ENCODE results near the gene PLXNA1. TPM values are rescaled to one million over a fixed set of nuclear protein-coding genes. Genes with fewer than 3 reads are reported as not detected.

Gene PLXNA1
- 3.4 TPM for total RNA-seq

DNA sequence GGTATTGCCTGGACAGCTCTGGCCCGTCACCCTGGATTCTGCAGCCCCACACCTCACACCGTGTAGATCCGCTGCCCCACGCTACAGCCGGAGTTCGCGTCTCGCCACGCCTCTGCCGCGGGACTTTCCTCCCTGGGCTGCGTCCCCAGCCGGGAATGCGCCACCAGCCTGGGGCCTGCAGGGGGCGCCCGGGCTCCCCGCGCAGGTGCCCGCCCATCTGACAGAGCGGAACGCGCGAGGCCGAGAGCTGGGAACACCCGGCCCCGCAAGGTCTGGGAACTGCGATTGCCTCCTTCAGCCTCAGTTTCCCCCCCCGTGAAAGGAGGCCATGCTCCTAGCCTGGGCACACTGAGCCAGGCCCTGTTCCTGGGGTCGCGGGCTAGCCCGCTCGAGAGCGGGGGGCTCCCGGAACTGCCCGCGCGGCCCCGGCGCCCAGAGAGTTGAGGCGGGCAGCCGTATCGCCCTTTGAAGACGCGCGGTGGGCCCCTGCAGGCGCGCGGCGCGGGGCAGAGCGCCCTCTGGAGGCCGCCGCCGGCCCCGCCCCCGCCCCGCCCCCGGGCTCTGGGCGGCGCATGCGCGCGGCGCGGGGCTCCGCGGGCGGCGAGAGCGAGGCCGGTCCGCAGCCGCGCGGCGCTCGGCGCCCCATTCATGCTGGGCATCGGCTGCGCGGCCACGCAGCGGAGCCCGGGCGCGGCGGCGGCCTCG, at the start of gene PLXNA1:
PLXNA1 (plus strand) TSS at position 645 of the 705 bp plus-strand sequence. CDS start 5,479 bp downstream, outside the sequence.
- ATAC-seq (peak; percentile 90), DNase-seq (ENCODE audit: low spot score) (peak; percentile 79)

DNA sequence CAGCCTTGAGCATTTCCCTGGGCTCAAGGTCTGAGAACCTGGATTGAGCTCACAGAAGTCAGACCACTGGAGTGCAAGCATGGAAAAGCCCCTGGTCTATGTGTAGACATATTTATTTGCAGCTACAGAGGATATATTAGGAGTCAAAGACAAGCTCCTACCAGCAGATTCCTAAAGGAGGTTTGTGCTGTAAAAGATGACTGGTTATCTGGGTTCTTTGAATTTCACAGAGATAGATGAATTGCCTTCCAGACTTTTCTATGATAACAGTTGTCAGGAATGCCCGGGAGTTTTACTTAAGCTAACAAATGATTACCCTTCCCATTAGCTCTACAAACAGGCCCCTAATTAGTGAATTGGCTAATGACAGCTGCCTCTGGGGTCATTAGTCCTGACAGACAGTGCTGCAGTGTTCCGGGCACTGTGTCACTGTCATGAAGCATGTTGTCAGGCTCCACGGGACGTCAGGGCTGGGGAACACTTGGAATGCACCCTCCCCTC, 48.8 kb upstream of the PLXNA1 start:
- DNase-seq (ENCODE audit: low spot score) (no peak), ATAC-seq (peak; percentile 46)

DNA sequence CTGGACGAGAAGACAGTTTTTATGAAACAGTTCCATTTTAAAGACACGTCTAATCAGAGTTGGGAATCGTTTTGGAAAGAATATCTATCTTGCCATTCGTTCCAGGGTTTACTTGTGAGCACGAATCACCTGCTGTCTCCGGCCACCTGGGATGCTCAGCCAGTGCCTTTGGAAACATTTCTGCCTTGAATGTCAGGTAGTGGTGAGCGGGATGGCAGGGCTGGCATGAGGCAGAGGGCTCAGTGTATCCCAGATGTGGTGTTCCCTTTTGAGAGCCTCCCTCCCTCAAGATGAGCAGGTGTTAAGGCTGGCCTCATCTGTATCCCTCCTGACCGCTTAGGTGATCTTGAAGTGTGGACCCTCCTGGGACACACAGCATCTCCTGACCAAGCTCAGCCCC, 47.9 kb upstream of the PLXNA1 start:
- DNase-seq (ENCODE audit: low spot score), result no peak
- ATAC-seq, result no peak

DNA sequence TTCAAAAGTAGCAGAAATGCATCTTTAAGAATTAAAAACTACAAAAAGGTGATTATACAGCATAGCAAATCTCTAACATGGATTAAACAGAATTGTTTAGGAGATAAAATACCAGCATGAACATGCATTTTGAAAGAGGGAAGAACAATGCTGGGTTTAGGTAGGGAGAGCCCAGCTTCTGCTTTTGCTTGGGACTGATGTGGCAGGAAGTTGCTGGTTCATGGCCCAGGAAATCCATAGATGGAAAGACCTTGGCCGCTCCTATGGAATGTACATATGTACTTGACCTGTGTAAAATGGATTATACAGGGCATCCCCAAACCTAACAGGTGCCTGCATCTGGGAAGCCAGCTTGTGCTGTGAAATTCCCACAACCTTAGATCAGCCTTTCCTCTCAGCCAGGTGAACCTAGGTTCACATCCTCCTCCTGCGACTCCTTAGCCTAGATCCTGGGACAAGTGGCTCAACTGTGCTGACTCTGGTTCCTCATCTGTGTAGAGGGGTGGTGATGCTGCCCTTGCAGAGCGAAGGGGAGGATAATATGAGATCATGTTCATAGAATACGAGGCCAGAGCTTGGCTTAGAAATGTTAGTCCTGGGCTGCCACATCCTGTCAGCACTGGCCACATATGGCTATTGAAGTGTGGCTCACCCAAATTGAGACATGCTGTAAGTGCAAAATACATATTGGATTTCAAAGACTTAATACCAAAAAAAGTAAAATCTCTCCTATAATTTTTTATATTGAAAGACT, 47.0 kb upstream of the PLXNA1 start:
- DNase-seq (ENCODE audit: low spot score) (no peak), ATAC-seq (no peak)

DNA sequence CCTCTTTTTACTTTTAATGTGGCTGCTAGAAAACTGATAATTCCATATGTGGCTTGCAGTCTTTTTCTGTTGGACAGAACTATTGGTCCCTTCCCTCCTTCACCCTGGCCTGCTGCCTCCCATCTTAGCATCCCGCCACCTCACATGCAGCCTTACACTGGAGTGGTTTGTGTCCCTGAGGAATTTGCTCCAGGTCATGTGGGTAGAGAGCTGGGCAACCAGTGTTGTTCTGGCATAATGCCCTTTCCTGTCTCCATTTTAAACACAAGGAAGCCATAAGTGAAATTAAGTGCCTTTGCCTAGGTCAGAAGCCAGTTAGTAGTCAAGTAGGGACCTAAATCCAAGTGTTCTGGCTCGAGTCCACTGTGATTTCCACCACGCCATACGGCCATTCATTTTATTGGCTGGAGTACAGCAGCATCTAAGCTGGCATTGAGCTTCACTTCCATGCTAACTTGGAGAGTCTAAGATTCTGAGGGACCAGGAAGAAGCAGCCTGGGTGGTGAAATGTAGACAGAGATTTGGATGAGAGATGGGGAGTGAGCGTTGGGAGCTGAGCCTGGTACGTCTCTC, 46.0 kb upstream of the PLXNA1 start:
- ATAC-seq (no peak), DNase-seq (ENCODE audit: low spot score) (no peak)

DNA sequence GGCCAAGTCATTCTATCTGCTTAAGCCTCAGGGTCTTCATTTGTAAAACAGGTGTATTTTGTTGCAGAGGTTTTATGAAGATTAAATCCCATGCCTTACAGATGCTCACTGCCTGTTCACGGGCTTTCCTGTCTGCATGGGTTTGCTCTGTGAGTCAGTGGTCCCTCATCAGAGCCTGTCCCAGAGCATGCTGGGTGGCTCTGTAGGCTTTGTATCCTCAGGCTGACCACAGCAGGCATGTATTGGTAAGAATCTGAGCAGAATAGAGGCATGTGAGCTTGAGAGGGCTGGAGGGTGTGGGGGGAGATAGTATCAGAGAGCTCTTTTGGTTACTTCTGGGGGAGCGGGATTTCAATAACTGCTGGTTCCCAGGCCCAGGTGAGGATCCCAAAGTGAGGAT, 45.4 kb upstream of the PLXNA1 start:
- no peak for ATAC-seq
- DNase-seq (ENCODE audit: low spot score), result no peak

DNA sequence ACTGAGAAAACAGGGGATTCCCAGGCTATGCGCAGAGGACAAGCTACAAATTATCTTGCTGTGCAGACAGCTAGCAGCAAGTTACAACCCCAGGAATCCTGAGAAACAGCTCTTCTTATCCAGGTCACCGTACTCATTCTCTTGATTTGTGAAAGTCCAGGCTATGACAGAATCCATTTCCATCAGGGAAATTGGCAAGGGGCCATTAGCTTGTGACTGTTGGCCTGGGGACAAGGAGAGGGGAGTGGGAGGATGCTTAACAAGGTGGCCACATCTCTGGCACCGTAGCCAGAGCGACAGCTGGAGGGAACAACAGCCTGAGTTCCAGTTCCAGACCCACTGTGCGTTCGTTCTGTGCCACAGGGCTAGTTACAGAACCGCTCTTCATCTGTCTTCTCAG, 44.9 kb upstream of the PLXNA1 start:
- ATAC-seq, result no peak
- DNase-seq (ENCODE audit: low spot score), result no peak

DNA sequence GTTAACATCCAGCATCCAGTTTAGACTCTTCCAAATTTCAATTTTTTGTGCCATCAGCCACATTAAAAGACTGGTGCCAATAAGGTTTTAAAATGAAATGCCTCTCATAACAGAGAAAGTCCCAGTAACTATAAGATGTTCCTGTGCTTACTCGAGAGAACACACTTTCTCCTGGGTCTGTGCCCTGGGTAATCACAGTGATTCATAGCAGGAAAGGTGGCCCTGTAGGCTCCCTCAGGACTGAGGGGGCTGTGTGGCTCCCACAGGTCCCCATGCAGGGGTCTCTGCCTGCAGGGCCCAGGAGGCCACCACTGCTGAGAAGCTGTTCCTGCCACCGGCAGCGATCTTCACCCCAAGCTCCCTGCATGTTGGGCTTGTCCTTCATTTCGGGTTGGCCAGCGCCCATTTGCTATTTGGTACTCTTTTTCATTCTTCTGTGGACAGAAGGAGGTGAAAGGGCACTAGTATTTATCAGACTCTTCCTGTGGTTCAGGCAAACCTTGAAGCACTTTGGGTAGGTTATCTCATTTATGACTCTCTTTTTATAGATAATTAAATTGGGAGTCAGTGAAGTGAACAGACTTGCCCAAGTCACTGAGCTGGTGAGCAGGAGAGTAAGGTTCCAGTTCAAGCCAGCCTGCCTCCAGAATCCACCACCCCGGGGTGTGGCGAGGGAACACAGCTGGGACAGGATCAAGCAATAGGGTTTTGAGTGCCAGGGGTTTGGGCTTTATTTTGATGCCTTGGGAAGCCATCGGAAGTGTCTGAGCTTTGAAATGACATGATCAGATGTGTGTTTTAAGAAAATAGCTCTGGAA, 44.2 kb upstream of the PLXNA1 start:
- no peak for DNase-seq (ENCODE audit: low spot score)
- no peak for ATAC-seq

DNA sequence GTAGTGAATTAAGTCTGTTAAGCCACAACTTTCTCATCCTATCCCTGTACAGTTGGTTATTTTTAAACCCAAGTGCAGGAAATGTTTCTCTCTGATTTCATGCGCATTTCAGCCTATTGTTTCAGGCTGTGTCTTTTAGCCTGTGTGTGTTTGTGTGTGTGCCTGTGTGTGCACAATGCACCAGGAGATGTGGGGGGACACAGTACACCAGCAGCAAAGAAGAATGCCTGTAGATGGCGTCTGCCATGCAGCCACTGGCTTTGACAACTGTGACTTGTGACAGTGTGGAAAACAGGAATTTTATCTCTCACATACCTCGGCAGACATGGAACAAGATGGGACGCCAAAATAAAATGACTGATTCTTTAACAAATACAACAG, 43.6 kb upstream of the PLXNA1 start:
- no peak for ATAC-seq
- DNase-seq (ENCODE audit: low spot score), result no peak

DNA sequence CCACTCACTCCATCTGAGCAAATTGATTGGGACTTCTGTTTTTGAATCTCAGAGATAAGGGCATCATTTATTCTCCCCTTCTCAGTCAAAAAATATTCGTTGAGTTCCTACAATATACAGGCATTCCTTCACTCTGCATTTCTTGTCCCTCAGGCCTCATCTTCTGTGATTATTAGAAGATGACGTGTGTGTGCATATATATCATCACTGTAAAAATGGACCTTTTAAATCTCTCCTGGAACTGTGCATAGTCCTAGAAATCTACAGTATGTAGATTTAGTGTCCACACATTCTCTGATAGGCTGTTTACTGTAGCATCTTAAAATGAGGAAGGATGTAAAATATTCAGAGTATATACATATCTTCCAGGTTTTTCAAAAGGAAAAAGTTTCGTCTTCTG, 43.2 kb upstream of the PLXNA1 start:
- ATAC-seq (no peak), DNase-seq (ENCODE audit: low spot score) (no peak)

DNA sequence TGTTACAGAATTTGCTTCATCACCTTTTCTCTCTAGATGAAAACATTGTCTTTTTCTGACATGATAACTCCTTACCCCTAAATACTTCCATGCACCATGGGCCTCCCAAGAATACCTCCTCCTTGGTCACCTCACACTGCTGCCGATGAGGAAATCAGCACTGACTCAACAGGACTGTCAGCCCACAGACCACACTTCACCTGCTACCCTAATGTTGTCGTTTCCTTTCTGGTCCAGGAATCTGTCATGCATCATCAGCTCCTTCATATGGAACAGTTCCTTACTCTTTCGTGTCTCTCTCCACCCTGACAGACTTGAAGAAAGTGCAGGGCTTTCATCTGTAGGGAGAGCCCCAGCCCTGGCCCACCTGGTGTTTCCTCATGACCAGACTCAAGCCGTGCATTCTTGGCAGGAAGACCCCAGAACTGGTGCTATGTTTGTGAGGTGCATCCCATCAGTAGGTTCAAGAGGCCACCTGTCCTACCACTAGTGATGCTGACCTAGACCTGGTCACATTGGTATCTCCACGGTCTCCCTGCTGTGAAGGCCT, 41.1 kb upstream of the PLXNA1 start:
- ATAC-seq, result no peak
- no peak for DNase-seq (ENCODE audit: low spot score)

DNA sequence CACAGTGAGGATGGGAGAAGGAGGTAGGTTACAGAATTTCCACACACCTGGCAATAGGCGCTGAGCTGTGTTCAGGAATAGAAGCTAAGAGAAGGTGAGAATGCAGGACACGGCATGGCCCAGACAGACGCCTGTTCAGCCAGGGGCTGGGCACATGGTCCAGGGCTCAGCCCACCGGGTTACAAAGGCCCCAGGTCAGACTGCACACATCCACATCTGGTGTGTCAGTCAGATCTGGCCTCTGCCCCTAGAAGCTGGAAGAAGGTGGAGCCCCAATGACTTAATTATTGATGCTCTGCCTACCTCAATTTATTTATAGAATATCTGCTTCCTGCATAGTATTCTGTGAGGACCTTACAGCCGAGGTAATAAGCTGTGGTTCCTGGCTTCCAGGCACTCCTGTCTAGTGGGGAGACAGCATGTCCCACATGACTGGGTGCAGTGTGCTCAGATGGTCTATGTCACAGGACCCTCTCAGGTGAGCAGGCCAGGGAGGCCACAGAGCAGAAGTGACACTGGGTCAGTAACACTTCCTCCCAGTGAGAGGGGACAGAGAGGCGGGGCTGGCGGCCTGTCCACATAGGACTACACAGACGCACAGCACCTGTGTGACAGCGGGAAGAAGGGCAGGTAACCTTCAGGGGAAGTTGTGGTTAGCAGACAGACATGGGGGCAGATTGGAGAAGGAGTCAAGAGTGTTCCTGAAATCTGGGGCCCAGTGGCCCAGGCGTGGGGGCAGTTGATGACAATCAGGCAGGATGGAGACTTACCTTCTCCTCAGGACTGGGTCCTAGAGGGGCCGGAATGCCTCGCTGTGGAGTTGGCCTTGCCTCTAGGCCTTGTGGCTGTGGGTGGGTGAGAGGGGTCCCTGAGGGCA, 38.6 kb upstream of the PLXNA1 start:
- ATAC-seq, result no peak
- no peak for DNase-seq (ENCODE audit: low spot score)

DNA sequence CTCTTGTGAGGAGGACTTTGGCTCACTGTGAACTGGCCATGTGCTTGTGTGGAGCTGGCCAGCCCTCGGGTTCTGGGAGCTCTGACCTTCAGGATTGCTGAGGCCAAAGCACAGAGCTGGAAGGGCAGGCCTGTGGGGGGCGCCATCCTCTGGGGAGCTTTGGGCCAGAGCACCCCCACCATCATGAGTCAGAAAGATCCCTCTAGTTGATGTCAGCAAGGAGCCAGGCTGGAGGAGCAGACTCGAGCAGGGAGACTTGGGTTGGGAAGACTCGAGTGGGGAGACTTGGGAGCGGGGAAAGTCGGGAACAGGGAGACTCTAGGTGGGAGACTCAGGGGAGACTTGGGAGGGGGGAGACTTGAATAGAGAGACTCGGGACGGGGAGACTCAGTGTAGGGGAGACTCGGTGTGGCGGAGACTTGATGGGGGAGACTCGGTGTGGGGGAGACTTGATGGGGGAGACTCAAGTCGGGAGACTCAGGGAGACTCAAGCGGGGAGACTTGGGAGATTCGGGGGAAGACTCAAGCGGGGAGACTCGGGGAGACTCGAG, 37.7 kb upstream of the PLXNA1 start:
- DNase-seq (ENCODE audit: low spot score) (no peak), ATAC-seq (no peak)

DNA sequence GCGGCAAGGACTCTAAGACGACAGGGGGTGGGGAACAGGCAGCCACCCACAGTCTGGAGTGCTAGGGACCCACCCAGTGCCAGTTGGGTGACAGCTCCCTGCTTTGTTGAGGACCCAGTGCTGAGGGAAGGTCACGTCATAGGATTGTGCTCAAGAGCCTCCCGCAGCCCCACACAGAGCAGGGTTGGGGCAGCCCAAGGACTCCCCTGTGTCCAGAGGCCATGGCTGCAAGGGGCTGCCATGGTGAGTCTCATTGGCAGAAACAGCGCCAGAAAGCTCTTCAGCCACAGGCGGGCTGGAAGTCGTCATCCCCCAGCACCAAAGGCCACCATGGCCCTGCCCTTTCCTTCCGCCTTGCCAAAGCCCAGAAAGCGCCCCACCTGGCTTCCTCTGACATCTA, 37.0 kb upstream of the PLXNA1 start:
- ATAC-seq (no peak), DNase-seq (ENCODE audit: low spot score) (no peak)

DNA sequence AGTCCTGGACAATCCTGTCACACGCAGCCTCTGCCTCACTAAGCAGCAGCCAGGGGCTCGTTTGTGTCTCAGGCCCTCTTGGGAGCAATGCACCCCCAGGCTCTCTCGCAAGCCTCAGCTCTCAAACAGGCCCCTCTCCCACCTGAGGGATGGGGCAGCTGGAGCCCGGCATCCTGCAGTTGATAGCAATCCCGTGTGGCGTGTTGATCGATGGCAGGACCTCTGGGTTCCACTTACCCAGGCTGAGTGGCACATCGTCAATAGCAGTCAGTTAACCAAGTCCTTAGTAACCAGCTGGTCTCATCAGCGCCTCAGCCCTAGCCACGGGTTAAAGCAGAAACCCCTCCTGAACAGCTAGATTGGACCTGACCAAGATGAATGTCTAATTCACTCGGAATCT, 36.5 kb upstream of the PLXNA1 start:
- ATAC-seq (no peak), DNase-seq (ENCODE audit: low spot score) (no peak)

DNA sequence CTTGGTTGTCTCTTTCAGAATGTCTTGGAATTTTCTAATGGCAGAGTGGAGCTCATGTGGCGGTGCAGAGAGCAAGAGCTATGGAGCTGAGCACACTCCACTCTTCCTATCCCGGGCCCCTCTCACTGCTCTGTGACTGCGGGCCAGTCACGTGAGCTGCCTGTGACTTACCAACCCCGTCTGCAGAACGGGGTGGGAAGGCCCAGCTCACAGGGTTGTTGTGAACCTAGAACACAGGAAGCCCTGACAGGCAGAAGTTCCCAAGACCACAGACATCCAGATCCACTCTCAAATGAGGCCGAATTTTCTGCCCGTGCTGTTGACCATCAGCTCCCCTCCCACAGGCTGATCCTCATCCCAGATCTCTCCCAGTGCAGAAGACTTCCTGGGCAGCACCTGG, 35.5 kb upstream of the PLXNA1 start:
- peak; percentile 49 for ATAC-seq
- no peak for DNase-seq (ENCODE audit: low spot score)

DNA sequence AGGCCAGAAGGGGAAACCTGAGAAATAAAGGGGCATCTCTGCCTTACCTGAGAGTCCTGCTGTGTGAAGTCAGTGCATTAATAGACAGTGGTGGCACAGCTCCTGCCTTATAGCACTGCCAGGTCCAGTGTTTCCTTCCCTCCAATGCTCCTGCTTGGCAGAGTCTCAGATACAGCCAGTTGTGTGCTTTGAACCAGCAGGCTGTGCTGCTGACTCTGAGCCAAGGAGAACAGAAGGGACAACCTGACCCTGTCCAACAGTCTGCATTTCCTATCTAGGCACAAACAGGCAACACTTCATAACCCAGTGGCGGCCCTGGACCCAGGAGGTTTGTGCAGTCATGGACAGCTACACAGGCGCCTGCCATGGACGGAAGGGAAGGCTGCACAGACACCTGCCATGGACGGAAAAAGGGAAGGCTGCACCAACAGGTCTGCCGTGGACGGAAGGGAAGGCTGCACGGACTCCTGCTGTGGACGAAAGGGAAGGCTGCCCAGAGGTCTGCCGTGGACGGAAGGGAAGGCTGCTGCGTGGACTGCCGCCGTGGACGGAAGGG, 33.9 kb upstream of the PLXNA1 start:
- ATAC-seq (peak; percentile 43), DNase-seq (ENCODE audit: low spot score) (no peak)

DNA sequence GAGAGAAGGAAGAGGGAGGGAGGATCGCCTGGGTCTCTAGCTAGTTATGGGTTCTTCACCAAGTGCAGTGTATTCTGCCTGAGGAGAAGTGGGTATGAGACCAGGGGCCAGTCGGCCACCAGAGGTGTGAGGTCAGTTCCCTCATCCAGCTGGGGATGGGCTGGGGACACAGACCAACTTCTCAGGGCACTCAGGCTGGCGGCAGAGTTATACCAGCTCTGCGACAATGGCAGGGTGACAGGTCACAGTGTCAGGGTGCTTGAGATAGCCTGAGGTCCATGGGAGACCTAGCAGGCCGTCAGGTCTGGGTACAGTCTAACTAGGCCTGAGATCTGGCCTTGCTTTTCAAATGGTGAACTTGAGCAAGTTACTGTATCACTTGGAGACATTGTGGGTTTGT, 31.4 kb upstream of the PLXNA1 start:
- DNase-seq (ENCODE audit: low spot score), result no peak
- no peak for ATAC-seq

DNA sequence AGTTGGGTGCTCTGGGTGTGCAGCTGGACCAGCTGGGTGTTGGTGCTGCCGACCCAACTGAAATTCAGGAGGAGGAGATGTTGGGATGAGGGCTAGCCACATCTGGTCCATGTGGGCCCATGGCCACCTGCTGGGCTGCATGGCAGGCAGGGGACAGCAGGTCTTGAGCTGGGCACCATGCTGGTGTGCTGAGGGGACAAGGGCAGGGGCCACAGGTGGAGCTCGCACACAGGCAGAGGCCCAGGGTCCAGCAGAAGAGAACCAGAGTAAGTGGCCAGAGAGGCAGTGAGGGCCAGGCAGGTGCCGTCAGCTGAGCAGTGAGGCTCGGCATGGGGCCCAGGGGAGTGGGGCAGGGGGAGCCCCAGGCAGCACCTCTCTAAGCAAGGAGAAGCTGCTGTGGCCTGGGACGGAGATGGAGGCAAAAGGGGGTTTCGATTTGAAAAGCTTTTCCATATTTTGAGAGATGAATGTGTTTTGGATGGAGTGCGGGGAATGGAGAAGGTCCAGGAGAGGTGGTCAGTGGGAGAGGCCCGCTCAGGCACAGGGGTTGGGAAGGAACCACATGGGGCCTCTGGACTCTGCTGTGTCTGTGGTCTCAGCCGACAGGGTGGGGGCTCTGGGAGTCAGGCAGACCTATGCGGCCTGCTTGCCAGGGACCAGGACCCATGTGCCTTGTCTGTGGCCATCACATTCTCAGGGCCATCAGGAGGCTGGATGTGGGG, 30.5 kb upstream of the PLXNA1 start:
- ATAC-seq, result no peak

More for the DNA sequence above, 30.5 kb upstream of the PLXNA1 start:
- DNase-seq (ENCODE audit: low spot score), result no peak
